GM12891 (cell line): ENCODE results near the gene CD164.

Source experiments
- POLR2A ChIP-seq: IDR thresholded peaks from 2 replicates; pipeline ENCODE4 v1.6.1; 2011; ENCODE audit warnings: low read depth, low read length, control low read depth
- POLR2AphosphoS5 ChIP-seq: IDR thresholded peaks from 2 replicates; pipeline ENCODE4 v1.6.1; 2011; ENCODE audit warnings: low read depth, low read length, control low read depth
- POU2F2 ChIP-seq: IDR thresholded peaks from 2 replicates; pipeline ENCODE4 v1.6.1; 2011; ENCODE audit warnings: low read depth, mild to moderate bottlenecking, control low read depth, low read length, moderate library complexity
- TAF1 ChIP-seq: IDR thresholded peaks from 2 replicates; pipeline ENCODE4 v1.6.1; 2011; ENCODE audit warnings: low read depth, low read length, control low read depth

DNA sequence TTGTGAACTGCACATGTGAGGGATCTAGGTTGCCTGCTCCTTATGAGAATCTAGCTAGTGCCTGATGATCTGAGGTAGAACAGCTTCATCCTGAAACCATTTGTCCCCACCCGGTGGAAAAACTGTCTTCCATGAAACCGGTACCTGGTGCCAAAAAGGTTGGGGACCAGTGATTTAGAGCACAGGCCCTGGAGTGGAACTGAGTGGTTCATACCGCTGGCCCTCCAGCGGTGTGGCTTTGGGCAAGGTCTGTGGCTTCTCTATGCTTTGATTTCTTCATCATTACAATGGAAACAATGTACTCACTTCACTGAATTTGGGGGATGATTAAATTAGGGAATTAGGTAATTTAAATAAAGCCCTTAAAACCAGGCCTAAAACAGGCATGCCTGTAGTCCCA, 36.3 kb downstream of the CD164 start:
- TF ChIP-seq POLR2A (no peak), POLR2AphosphoS5 (no peak), TAF1 (no peak), POU2F2 (no peak)
